ENCODE results near the gene ACIN1. TPM values are rescaled to one million over a fixed set of nuclear protein-coding genes. Genes with fewer than 3 reads are reported as not detected.

Gene ACIN1
- total and polyA plus RNA-seq, 2 of the 8 experiments (the other 6 are each of a cell fraction or from before 2014, with no cell fraction given) = 132 to 233 TPM

- TF ChIP-seq NANOG (IDR thresholded peaks at IDR 0.05; ENCODE audit: insufficient read depth, low read depth, low read length, poor library complexity, severe bottlenecking) (no peak), CEBPB (IDR thresholded peaks at IDR 0.05; ENCODE audit: low read depth, low read length) (no peak), POLR2A (IDR thresholded peaks at IDR 0.05; ENCODE audit: control extremely low read depth in 1 of 2, low read depth in 2 of 2, low read length in 2 of 2) (no peak), EZH2 (IDR thresholded peaks at IDR 0.05; ENCODE audit: low read depth, low read length, severe bottlenecking) (no peak), CHD2 (IDR thresholded peaks at IDR 0.05; ENCODE audit: low read length) (no peak), YY1 (IDR thresholded peaks at IDR 0.05; ENCODE audit: low read depth, low read length) (no peak), MAFK (IDR thresholded peaks at IDR 0.05; ENCODE audit: low read depth, low read length) (no peak)
These were observed 23.8 kb upstream of the ACIN1 start, which contains the start of gene CEBPE (continued) for GRCh38 chr14:23118506-23119362.
